Measurements from ENCODE around the gene GREB1. TPM values are rescaled to one million over a fixed set of nuclear protein-coding genes. Genes with fewer than 3 reads are reported as not detected.
A peak's percentile ranks its signal among the peaks of the same experiment; 100 is the strongest.

GREB1 gene
- total RNA-seq, 1 experiment from 2014 or later: 6.2 TPM

DNA sequence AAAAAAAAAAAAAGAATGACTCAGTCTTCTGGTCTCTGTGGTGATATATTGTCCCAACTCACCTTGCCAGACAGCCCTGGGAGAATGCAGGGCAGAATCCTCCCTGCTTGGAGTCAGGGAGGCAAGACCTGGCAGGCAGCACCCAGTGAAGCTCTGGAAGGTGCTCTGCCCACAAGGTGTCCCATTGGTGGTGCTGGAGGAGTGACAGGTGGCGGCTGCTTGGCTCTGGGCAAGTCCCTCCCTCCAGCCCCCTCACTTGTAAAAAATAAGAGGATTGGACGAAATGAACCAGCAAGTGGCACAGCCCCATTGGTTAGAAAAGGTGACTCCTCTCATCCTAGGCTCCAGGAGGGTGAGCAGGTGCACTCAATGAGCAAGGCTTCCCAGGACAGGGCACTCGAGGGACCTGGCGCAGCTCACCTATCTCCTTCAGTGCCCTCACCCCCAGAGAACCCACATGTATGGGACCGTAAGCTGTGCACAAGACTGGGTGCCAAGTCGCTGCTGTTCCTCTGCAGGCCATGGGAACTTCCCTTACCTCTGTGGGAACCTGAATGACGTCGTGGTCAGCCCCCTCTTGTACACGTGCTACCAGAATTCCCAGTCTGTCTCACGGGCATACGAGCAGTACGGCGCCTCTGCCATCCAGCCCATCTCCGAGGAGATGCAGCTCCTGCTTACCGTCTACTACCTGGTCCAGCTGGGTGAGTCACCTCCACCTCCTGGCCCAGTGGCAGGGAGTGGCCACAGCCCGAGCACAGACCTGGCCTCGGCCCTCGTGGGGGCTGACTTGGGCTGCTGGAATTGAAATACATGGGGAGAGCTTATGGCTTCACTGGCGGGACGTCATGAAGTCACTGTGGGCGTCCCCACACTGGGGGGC is 54.6 kb downstream of the GREB1 start:
- Histone ChIP-seq H3K79me2 (ENCODE audit: insufficient read depth, low read length) (no peaks in the 10 kb centered on the region), H3K9me2 (ENCODE audit: insufficient read depth) (no peaks in the 10 kb centered on the region), H3K4me1 (ENCODE audit: control insufficient read depth in 1 of 2, insufficient read depth in 2 of 2, low read length in 2 of 2) (peaks cover 4 to 11% of the 10 kb centered on the region in 2 experiments), H4K20me1 (ENCODE audit: insufficient read depth) (no peaks in the 10 kb centered on the region), H2AFZ (ENCODE audit: low read depth, low read length, poor library complexity, severe bottlenecking) (no peak overlapping the region), H3K27ac (ENCODE audit: low read depth, low read length) (no peak overlapping the region), H3K27me3 (ENCODE audit: insufficient read depth, low read length) (no peaks in the 10 kb centered on the region), H3K36me3 (ENCODE audit: control insufficient read depth in 1 of 2, insufficient read depth in 2 of 2, low read length in 2 of 2) (no peaks in the 10 kb centered on the region), H3K9me3 (ENCODE audit: control insufficient read depth in 1 of 2, insufficient read depth in 1 of 2, low read depth in 1 of 2, low read length in 2 of 2) (no peaks in the 10 kb centered on the region), H3K9ac (ENCODE audit: low read length) (no peak overlapping the region), H3K4me3 (replicated peaks in 1 of 2; ENCODE audit: low read depth in 1 of 2, low read length in 2 of 2) (no peak overlapping the region), H3K4me2 (ENCODE audit: low read length) (no peak overlapping the region)
- intact Hi-C loops (cut with micrococcal nuclease): no loop called here
- DNase-seq (ENCODE audit: low read depth, low spot score): no peak
- RAD21 ChIA-PET (ENCODE audit: low non-redundant PET in 1 of 2, low total read pairs in 2 of 2, uncharacterized antibody in 2 of 2, unreplicated experiment in 2 of 2): no interaction called here
- TF ChIP-seq, protein P1, sequence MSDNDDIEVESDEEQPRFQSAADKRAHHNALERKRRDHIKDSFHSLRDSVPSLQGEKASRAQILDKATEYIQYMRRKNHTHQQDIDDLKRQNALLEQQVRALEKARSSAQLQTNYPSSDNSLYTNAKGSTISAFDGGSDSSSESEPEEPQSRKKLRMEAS (IDR thresholded peaks at IDR 0.05): no peak
- TF ChIP-seq, protein P2, sequence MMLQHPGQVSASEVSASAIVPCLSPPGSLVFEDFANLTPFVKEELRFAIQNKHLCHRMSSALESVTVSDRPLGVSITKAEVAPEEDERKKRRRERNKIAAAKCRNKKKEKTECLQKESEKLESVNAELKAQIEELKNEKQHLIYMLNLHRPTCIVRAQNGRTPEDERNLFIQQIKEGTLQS (IDR thresholded peaks at IDR 0.05): no peak
- TF ChIP-seq ZNF274 (IDR thresholded peaks at IDR 0.05; ENCODE audit: low read depth, low read length) (no peak), POLR2AphosphoS5 (IDR thresholded peaks at IDR 0.05; ENCODE audit: low read depth, low read length) (no peak), TCF7L2 (IDR thresholded peaks at IDR 0.05; ENCODE audit: borderline replicate concordance, extremely low read depth, insufficient read depth, insufficient read length) (no peak), ELF1 (IDR thresholded peaks at IDR 0.05; ENCODE audit: borderline replicate concordance, low read depth) (no peak), JUND (IDR thresholded peaks at IDR 0.05) (no peak), SIN3A (IDR thresholded peaks at IDR 0.05; ENCODE audit: low read depth) (no peak), RAD21 (IDR thresholded peaks at IDR 0.05; ENCODE audit: low read depth) (no peak), POLR2A (IDR thresholded peaks at IDR 0.05; ENCODE audit: borderline replicate concordance, extremely low read depth, insufficient read depth, insufficient read length) (no peak), SP1 (IDR thresholded peaks at IDR 0.05; ENCODE audit: low read depth) (no peak)
- POLR2A ChIA-PET: no interaction called here
- CTCF ChIA-PET: no interaction called here
- peak; percentile 31; the same call in 1 of the 2 replicates for ATAC-seq
- no TSS peak for BruUV-seq (replicated peaks)
